ENCODE data around the gene XRCC1.

DNA sequence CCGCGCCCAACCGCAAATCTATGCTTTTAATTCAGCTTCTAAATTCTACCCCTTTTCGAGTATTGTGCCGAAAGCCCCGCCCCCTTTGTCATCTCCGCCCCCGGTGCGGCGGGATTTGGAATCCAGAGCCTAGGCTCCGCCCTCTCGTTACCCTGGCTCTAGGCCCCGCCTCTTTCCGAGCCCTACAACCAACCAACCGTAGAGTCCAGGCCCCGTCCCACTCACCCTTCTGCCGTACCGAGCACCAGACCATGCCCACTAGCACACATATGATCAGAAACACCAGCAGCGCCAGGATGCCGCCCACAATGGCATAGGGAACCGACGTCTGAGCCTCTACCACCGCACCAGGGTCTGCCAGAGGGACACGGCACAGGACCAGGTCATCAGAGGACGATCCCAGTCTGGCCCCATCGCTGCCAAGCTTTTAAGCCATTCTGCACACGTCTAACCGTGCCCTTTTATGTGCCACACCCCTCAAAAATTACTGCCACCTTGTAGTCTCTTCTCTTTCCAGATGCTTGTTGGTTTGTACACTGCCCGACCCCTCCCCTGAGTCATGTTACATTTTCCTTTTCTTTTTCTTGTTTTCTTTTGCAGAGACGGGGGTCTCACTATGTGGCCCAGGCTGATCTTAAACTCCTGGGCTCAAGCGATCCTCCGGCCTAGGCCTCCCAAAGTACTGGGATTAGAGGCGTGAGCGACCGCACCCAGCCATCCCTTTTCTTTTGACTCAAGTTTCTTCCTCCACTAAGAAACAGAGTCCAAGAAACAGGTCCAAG lies 48.8 kb upstream of the XRCC1 start:
- TF ChIP-seq, protein P1, sequence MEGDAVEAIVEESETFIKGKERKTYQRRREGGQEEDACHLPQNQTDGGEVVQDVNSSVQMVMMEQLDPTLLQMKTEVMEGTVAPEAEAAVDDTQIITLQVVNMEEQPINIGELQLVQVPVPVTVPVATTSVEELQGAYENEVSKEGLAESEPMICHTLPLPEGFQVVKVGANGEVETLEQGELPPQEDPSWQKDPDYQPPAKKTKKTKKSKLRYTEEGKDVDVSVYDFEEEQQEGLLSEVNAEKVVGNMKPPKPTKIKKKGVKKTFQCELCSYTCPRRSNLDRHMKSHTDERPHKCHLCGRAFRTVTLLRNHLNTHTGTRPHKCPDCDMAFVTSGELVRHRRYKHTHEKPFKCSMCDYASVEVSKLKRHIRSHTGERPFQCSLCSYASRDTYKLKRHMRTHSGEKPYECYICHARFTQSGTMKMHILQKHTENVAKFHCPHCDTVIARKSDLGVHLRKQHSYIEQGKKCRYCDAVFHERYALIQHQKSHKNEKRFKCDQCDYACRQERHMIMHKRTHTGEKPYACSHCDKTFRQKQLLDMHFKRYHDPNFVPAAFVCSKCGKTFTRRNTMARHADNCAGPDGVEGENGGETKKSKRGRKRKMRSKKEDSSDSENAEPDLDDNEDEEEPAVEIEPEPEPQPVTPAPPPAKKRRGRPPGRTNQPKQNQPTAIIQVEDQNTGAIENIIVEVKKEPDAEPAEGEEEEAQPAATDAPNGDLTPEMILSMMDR (conservative IDR thresholded peaks at IDR 0.05): no peak
- TF ChIP-seq ZFX (IDR thresholded peaks at IDR 0.05): no peak

Data from C4-2B (cell line).